IPS DF 6.9 (cell line): Measurements from ENCODE around the gene MOG.
A peak's percentile ranks its signal among the peaks of the same experiment; 100 is the strongest.

Experiments used
- DNase-seq: peaks from one replicate; pipeline ENCODE4 v3.0.0-alpha.2; 2013; ENCODE audit warnings: low read depth, low spot score
- H3K27ac ChIP-seq: one replicate; pipeline ENCODE4 v1.5.1; 2013; ENCODE audit warnings: low read length, control low read depth
- H3K27me3 ChIP-seq: 2 replicates; pipeline ENCODE4 v1.6.1; 2013; ENCODE audit warnings: mild to moderate bottlenecking, low read length; ENCODE audit not compliant: control insufficient read depth, insufficient read depth
- H3K36me3 ChIP-seq: 2 replicates; pipeline ENCODE4 v1.6.1; 2013; ENCODE audit warnings: low read length; ENCODE audit not compliant: control insufficient read depth, insufficient read depth
- H3K4me1 ChIP-seq: 2 replicates; pipeline ENCODE4 v1.6.1; 2013; ENCODE audit warnings: low read length; ENCODE audit not compliant: control insufficient read depth, insufficient read depth
- H3K4me3 ChIP-seq: 2 replicates; pipeline ENCODE4 v1.5.1; 2013; ENCODE audit warnings: mild to moderate bottlenecking, low read length
- H3K9me3 ChIP-seq: 2 replicates; pipeline ENCODE4 v1.6.1; 2013; ENCODE audit warnings: low read length, inconsistent platforms; ENCODE audit not compliant: control insufficient read depth, insufficient read depth
- WGBS: extraction: QIAGEN DNeasy Blood & Tissue Kit; methylation state at CpG from one replicate; pipeline ENCODE4 v1.1.7; 2013; ENCODE audit warnings: mixed read lengths, missing lambda C conversion rate; ENCODE audit not compliant: insufficient read length, insufficient coverage; 5-methylcytosine and 5-hydroxymethylcytosine counted together

MOG gene

DNA sequence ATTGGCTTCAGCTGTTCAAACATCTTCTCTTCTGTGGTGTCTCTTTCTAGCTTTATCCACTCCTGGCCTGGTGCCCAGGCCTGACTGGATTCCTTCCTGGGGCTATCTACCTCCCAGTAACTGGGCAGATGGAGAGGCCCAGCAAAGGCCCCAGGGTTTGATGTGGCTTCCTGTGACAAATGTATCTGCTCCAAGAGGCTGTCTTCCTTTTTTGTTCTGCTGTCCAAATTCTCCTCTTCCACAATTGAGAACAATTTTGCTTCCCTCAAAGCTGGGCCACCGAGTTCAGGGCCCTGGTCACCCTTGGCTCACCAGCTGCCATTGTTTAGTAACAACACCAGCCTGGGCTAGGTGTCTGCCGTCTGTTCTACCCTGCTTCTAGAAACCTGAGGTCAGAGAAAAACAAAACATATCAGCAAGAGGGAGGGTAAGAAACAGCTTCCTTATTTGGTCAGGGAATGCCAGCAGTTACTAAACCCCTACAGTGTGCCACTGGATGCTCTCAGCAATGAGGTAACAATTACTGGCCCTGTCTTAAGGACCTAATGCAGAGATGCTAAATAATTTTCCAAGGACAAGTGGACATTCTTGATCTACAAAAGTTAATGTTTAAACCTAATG lies 20.2 kb downstream of the MOG start:
- H3K36me3 ChIP-seq = no peaks in the 10 kb centered on the region
- no peaks in the 10 kb centered on the region for H3K9me3 ChIP-seq
- H3K27me3 ChIP-seq = no peaks in the 10 kb centered on the region
- H3K4me3 ChIP-seq = no peak overlapping the region
- H3K27ac ChIP-seq = no peak overlapping the region
- DNase-seq = no peak
- no CpG with 5 or more reads among the region's 2 CpGs for WGBS
- no peaks in the 10 kb centered on the region for H3K4me1 ChIP-seq

- Histone ChIP-seq H3K27me3 (no peaks in the 10 kb centered on the region), H3K4me3 (no peak overlapping the region), H3K36me3 (no peaks in the 10 kb centered on the region), H3K27ac (no peak overlapping the region), H3K4me1 (no peaks in the 10 kb centered on the region), H3K9me3 (no peaks in the 10 kb centered on the region)
- no peak for DNase-seq
- no CpG with 5 or more reads among the region's 5 CpGs for WGBS
These were observed 21.2 kb downstream of the MOG start for GRCh38 chr6:29678114-29678513.

DNA sequence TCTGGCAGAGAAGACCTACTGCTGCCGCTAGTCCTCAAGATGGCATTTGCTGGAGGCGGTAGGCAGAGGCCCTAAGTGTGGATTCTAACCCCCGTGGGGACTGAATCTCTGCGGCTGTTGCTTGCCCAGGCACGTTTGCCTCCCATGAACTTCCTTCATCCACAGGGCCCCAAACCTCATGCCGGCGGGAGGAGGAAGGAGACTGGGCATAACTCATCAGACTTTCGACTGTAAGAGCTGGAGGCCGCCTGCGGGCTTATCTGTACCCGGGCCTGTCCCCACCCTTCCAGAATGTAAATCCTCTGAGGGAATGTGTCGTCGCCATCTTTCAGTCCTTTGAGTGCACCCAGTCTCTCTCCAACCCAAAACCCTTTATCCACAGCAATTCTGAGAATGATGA lies 23.1 kb downstream of the MOG start:
- 0 out of 2 replicates have a peak, but pooled peaks cover 2% of the 10 kb centered on the region for H3K4me1 ChIP-seq
- no peaks in the 10 kb centered on the region for H3K27me3 ChIP-seq
- H3K9me3 ChIP-seq = no peaks in the 10 kb centered on the region
- WGBS = no CpG with 5 or more reads among the region's 13 CpGs
- H3K36me3 ChIP-seq = no peaks in the 10 kb centered on the region
- no peak for DNase-seq
- no peak overlapping the region for H3K4me3 ChIP-seq
- no peak overlapping the region for H3K27ac ChIP-seq

- Histone ChIP-seq H3K27ac (no peak overlapping the region), H3K36me3 (no peaks in the 10 kb centered on the region), H3K9me3 (no peaks in the 10 kb centered on the region), H3K4me3 (no peak overlapping the region), H3K27me3 (no peaks in the 10 kb centered on the region), H3K4me1 (0 out of 2 replicates have a peak, but pooled peaks cover 2% of the 10 kb centered on the region)
- DNase-seq = no peak
- no CpG with 5 or more reads among the region's 24 CpGs for WGBS
These were observed 23.5 kb downstream of the MOG start for GRCh38 chr6:29680416-29680815.

GRCh38 chr6:29680904-29681303 lies 24.0 kb downstream of the MOG start, which contains the start of gene ZFP57:
Gene ZFP57, minus strand, starts transcription at chr6:29681152. Its CDS starts 4,149 bp downstream, at chr6:29677003.
- Histone ChIP-seq H3K27me3 (no peaks in the 10 kb centered on the region), H3K9me3 (no peaks in the 10 kb centered on the region), H3K4me1 (0 out of 2 replicates have a peak, but pooled peaks cover 2% of the 10 kb centered on the region), H3K4me3 (no peak within 1 kb of the TSS), H3K27ac (no peak within 1 kb of the TSS), H3K36me3 (no peaks in the 10 kb centered on the region)
- no CpG with 5 or more reads among the region's 31 CpGs for WGBS
- DNase-seq = no peak

GRCh38 chr6:29681811-29682210 lies 24.9 kb downstream of the MOG start:
- no CpG with 5 or more reads among the region's 8 CpGs for WGBS
- no peaks in the 10 kb centered on the region for H3K9me3 ChIP-seq

DNA sequence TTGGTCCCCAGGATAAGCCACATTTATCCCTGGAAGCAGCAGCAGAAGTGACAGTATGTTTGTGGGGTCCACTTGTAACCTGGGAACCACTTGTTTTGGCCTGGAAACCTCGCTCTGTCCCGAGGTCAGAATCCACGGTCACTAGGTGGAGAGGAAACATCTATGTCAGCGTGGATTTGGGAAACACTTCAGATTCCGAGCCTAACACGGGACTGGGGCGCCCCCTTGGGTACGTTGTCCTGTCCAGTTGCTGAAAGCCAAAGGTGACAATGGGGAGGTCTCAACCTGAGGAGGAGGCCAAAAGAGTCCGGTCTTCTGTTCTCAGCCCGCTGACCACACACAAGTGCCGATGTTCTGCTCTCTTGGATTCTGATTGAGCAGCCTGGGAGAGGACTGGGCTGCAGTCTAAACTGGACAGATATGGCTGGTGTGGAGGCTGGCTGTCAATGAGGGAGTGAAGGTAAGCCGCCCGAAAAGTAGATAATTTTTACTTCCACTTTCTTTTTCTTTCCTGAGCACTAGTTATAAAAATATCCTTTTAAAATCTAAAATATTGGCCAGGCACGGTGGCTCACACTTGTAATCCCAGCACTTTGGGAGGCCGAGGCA lies 28.9 kb downstream of the MOG start:
- no CpG with 5 or more reads among the region's 15 CpGs for WGBS
- Histone ChIP-seq H3K27me3 (no peaks in the 10 kb centered on the region), H3K4me1 (0 out of 2 replicates have a peak, but pooled peaks cover 2% of the 10 kb centered on the region), H3K36me3 (no peaks in the 10 kb centered on the region), H3K9me3 (no peaks in the 10 kb centered on the region), H3K4me3 (no peak overlapping the region), H3K27ac (no peak overlapping the region)
- no peak for DNase-seq

More at GRCh38 chr6:29681811-29682210, 24.9 kb downstream of the MOG start:
- Histone ChIP-seq H3K27ac (no peak overlapping the region), H3K4me3 (no peak overlapping the region), H3K36me3 (no peaks in the 10 kb centered on the region), H3K27me3 (no peaks in the 10 kb centered on the region), H3K4me1 (0 out of 2 replicates have a peak, but pooled peaks cover 2% of the 10 kb centered on the region)
- no peak for DNase-seq

- Histone ChIP-seq H3K27me3 (no peaks in the 10 kb centered on the region), H3K4me3 (no peak overlapping the region), H3K9me3 (no peaks in the 10 kb centered on the region), H3K4me1 (peaks cover 3% of the 10 kb centered on the region; the same call in 1 of the 2 replicates), H3K36me3 (no peaks in the 10 kb centered on the region), H3K27ac (no peak overlapping the region)
- no CpG with 5 or more reads among the region's 3 CpGs for WGBS
- no peak for DNase-seq
These were observed 37.7 kb downstream of the MOG start for GRCh38 chr6:29694637-29695036.

- Histone ChIP-seq H3K9me3 (no peaks in the 10 kb centered on the region), H3K27ac (no peak overlapping the region), H3K4me1 (peaks cover 3% of the 10 kb centered on the region; the same call in 1 of the 2 replicates), H3K4me3 (no peak overlapping the region), H3K27me3 (no peaks in the 10 kb centered on the region), H3K36me3 (no peaks in the 10 kb centered on the region)
- no CpG with 5 or more reads among the region's 10 CpGs for WGBS
- DNase-seq = no peak
These were observed 39.5 kb downstream of the MOG start for GRCh38 chr6:29696147-29697125.

DNA sequence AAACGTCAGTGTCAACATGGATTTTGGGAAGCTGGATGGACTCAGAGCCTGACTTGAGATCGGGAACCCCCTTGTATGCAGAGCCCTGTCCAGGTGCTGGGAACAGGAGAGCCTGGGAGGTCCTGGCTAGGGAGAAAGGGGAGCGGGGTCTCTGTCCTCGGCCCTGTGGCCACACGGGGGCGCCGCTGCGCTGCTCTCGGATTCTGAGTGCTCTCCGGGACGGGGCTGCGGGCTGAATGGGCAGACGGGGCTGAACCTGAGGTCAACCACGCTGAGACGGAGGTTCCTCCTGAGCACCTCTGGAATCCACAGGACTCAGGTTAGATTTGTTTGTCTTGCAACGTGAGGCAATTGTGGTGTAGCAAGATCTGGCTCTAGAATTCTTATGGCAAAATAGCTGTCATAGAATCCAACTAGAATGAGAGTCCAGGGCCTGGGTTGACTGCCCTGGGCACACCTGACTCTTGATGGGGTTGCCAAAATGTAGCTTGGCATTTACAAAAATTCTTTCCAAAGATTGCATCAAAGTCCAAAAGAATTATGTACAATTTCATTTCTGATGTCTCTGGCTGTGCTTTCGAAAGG lies 45.7 kb downstream of the MOG start:
- peak; percentile 91 for DNase-seq

More for the DNA sequence above, 45.7 kb downstream of the MOG start:
- no peak overlapping the region for H3K27ac ChIP-seq
- no peaks in the 10 kb centered on the region for H3K27me3 ChIP-seq
- WGBS = no CpG with 5 or more reads among the region's 17 CpGs
- H3K9me3 ChIP-seq = no peaks in the 10 kb centered on the region
- H3K4me1 ChIP-seq = no peaks in the 10 kb centered on the region
- no peaks in the 10 kb centered on the region for H3K36me3 ChIP-seq
- H3K4me3 ChIP-seq = no peak overlapping the region
